Measurements from ENCODE around the gene ETV3.

Gene ETV3

DNA sequence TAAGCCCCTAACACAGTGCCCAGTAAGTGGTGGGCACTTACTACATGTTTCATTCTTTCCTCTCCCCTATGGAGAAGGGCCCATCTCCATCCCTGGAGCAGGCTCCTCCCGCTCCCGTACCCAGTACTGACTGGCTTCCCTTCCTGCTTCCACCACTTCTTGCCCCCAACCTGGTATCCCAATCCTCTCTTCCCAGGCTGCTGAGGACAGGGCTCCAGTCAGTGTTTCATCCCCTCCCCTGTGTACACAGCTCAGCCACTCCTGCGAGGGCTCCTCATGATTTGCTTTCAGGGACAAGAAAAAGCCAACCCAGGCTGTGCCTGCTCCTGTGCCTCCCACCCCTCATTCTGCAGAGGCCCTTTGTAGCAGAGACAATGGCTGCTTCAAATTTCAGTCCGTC, 20.8 kb upstream of the ETV3 start:
- Histone ChIP-seq H3K27ac (ENCODE audit: low read length) (no peak overlapping the region), H4K20me1 (ENCODE audit: insufficient read depth, low read length) (no peaks in the 10 kb centered on the region), H3K79me2 (ENCODE audit: low read length) (no peaks in the 10 kb centered on the region), H3K4me3 (ENCODE audit: low read length) (no peak overlapping the region), H3K36me3 (replicated peaks; ENCODE audit: low read depth, low read length) (no peaks in the 10 kb centered on the region), H3K27me3 (ENCODE audit: low read depth, low read length) (peaks cover 20% of the 10 kb centered on the region), H2AFZ (ENCODE audit: low read depth, low read length) (no peak overlapping the region), H3K4me1 (ENCODE audit: low read length) (peaks cover 23% of the 10 kb centered on the region), H3K4me2 (ENCODE audit: low read length) (no peak overlapping the region), H3K9me3 (ENCODE audit: insufficient read depth, low read length) (no peaks in the 10 kb centered on the region), H3K9ac (ENCODE audit: low read length) (no peak overlapping the region)
- TF ChIP-seq EZH2phosphoT487 (IDR thresholded peaks at IDR 0.05; ENCODE audit: low read depth) (no peak), CTCF (IDR thresholded peaks at IDR 0.05; ENCODE audit: low read depth, low read length) (no peak)

- no peaks in the 10 kb centered on the region for H3K36me3 ChIP-seq (replicated peaks; ENCODE audit: low read depth, low read length)
- H3K27me3 ChIP-seq (ENCODE audit: low read depth, low read length) = peaks cover 20% of the 10 kb centered on the region
- no peaks in the 10 kb centered on the region for H4K20me1 ChIP-seq (ENCODE audit: insufficient read depth, low read length)
- H3K9ac ChIP-seq (ENCODE audit: low read length) = no peak overlapping the region
- H2AFZ ChIP-seq (ENCODE audit: low read depth, low read length) = no peak overlapping the region
- TF ChIP-seq CTCF (IDR thresholded peaks at IDR 0.05; ENCODE audit: low read depth, low read length) (no peak), EZH2phosphoT487 (IDR thresholded peaks at IDR 0.05; ENCODE audit: low read depth) (no peak)
- peaks cover 28% of the 10 kb centered on the region for H3K4me1 ChIP-seq (ENCODE audit: low read length)
- H3K9me3 ChIP-seq (ENCODE audit: insufficient read depth, low read length) = no peaks in the 10 kb centered on the region
- no peak overlapping the region for H3K27ac ChIP-seq (ENCODE audit: low read length)
- H3K79me2 ChIP-seq (ENCODE audit: low read length) = no peaks in the 10 kb centered on the region
- H3K4me2 ChIP-seq (ENCODE audit: low read length) = no peak overlapping the region
- H3K4me3 ChIP-seq (ENCODE audit: low read length) = no peak overlapping the region
These were observed 19.5 kb upstream of the ETV3 start for GRCh38 chr1:157157501-157158190.

- H3K79me2 ChIP-seq (ENCODE audit: low read length) = no peaks in the 10 kb centered on the region
- peaks cover 28% of the 10 kb centered on the region for H3K4me1 ChIP-seq (ENCODE audit: low read length)
- H3K36me3 ChIP-seq (replicated peaks; ENCODE audit: low read depth, low read length) = no peaks in the 10 kb centered on the region
- H4K20me1 ChIP-seq (ENCODE audit: insufficient read depth, low read length) = no peaks in the 10 kb centered on the region
- peak overlapping the region; percentile 73 for H3K4me3 ChIP-seq (ENCODE audit: low read length)
- peaks cover 20% of the 10 kb centered on the region for H3K27me3 ChIP-seq (ENCODE audit: low read depth, low read length)
- peak overlapping the region; percentile 82 for H2AFZ ChIP-seq (ENCODE audit: low read depth, low read length)
- no peak overlapping the region for H3K27ac ChIP-seq (ENCODE audit: low read length)
- no peaks in the 10 kb centered on the region for H3K9me3 ChIP-seq (ENCODE audit: insufficient read depth, low read length)
- H3K4me2 ChIP-seq (ENCODE audit: low read length) = peak overlapping the region; percentile 88
- TF ChIP-seq CTCF (IDR thresholded peaks at IDR 0.05; ENCODE audit: low read depth, low read length) = peak; percentile 98
- no peak for TF ChIP-seq EZH2phosphoT487 (IDR thresholded peaks at IDR 0.05; ENCODE audit: low read depth)
- peak overlapping the region; percentile 55 for H3K9ac ChIP-seq (ENCODE audit: low read length)
These were observed 17.9 kb upstream of the ETV3 start for GRCh38 chr1:157156058-157156541.

DNA sequence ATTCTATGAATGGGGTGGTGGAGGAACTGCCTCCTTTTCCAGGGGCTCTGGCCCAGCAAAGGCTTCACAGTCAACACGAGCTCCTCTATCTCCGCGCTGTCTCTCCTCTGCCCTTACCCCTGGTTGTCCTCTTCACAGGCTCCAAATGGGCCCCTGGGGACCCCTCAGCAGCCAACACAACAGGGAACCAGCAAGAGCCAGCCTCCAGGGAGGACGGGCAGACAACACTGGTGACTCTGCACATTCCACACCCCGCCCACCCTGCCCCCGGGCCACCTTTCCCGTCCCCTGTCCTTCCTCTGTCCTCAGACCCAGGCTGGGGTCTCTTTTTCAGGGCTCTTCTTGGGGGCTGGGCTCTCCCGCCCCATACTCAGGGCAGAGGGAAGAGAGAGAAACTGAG, 17.5 kb upstream of the ETV3 start:
- peak overlapping the region; percentile 55 for H3K9ac ChIP-seq (ENCODE audit: low read length)
- peak overlapping the region; percentile 88 for H3K4me2 ChIP-seq (ENCODE audit: low read length)

More for the DNA sequence above, 17.5 kb upstream of the ETV3 start:
- Histone ChIP-seq H3K4me1 (ENCODE audit: low read length) (peaks cover 28% of the 10 kb centered on the region), H3K79me2 (ENCODE audit: low read length) (no peaks in the 10 kb centered on the region), H3K27ac (ENCODE audit: low read length) (no peak overlapping the region), H3K36me3 (replicated peaks; ENCODE audit: low read depth, low read length) (no peaks in the 10 kb centered on the region), H3K4me3 (ENCODE audit: low read length) (peak overlapping the region; percentile 73), H3K27me3 (ENCODE audit: low read depth, low read length) (peaks cover 18% of the 10 kb centered on the region), H3K9me3 (ENCODE audit: insufficient read depth, low read length) (no peaks in the 10 kb centered on the region), H4K20me1 (ENCODE audit: insufficient read depth, low read length) (no peaks in the 10 kb centered on the region), H2AFZ (ENCODE audit: low read depth, low read length) (peak overlapping the region; percentile 82)
- TF ChIP-seq EZH2phosphoT487 (IDR thresholded peaks at IDR 0.05; ENCODE audit: low read depth) (no peak), CTCF (IDR thresholded peaks at IDR 0.05; ENCODE audit: low read depth, low read length) (no peak)
